BE2C (cell line): ENCODE results near the gene TAF1C.

ENCODE experiments used
- DNase-seq: peaks from one replicate; pipeline ENCODE4 v3.0.0-alpha.2; 2020
- H3K27me3 ChIP-seq: fragments of 250-450 bp; sonication (Bioruptor Pico); 2 replicates; pipeline ENCODE4 v1.5.1; 2020; ENCODE audit warnings: mild to moderate bottlenecking
- H3K36me3 ChIP-seq: fragments of 250-450 bp; sonication (Bioruptor Pico); 2 replicates; pipeline ENCODE4 v1.5.1; 2020; ENCODE audit warnings: mild to moderate bottlenecking
- H3K4me1 ChIP-seq: fragments of 250-450 bp; sonication (Bioruptor Pico); 2 replicates; pipeline ENCODE4 v1.5.1; 2020
- H3K4me3 ChIP-seq: 2 replicates; pipeline ENCODE4 v1.5.1; 2011; ENCODE audit warnings: low read depth, low read length
- H3K9me3 ChIP-seq: fragments of 250-450 bp; sonication (Bioruptor Pico); 2 replicates; pipeline ENCODE4 v1.5.1; 2020
- TF ChIP-seq, protein P1 (sequence below): IDR thresholded peaks from 2 replicates; pipeline ENCODE4 v1.5.1; 2012; ENCODE audit warnings: mild to moderate bottlenecking, low read depth, low read length

TAF1C gene

DNA sequence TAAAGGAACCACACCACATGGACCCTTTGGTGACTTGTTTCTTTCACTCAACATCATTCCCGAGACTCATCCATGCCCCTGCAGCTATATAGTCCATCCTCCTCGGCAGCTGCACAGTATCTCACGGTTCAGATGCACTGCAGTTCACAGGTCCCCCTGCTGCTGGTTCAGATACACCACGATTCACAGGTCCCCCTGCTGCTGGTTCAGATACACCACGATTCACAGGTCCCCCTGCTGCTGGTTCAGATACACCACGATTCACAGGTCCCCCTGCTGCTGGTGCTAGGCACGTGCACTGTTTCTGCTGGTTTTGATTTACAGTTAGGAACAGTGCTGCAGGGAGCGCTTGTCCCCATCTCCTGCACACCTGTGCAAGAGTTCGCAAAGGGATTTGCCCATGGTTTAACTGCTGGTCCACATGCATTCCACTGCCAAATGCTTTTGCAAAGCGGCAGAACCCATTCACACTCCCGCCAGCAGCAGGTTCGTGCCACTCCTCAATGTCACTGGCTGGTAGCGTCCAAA, 45.6 kb downstream of the TAF1C start:
- Histone ChIP-seq H3K36me3 (no peaks in the 10 kb centered on the region), H3K9me3 (no peaks in the 10 kb centered on the region), H3K4me3 (no peak overlapping the region), H3K27me3 (peaks cover 2% of the 10 kb centered on the region; the same call in 1 of the 2 replicates), H3K4me1 (no peaks in the 10 kb centered on the region)
- DNase-seq, result peak; percentile 37
- TF ChIP-seq, protein P1, sequence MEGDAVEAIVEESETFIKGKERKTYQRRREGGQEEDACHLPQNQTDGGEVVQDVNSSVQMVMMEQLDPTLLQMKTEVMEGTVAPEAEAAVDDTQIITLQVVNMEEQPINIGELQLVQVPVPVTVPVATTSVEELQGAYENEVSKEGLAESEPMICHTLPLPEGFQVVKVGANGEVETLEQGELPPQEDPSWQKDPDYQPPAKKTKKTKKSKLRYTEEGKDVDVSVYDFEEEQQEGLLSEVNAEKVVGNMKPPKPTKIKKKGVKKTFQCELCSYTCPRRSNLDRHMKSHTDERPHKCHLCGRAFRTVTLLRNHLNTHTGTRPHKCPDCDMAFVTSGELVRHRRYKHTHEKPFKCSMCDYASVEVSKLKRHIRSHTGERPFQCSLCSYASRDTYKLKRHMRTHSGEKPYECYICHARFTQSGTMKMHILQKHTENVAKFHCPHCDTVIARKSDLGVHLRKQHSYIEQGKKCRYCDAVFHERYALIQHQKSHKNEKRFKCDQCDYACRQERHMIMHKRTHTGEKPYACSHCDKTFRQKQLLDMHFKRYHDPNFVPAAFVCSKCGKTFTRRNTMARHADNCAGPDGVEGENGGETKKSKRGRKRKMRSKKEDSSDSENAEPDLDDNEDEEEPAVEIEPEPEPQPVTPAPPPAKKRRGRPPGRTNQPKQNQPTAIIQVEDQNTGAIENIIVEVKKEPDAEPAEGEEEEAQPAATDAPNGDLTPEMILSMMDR, result peak; percentile 49

DNA sequence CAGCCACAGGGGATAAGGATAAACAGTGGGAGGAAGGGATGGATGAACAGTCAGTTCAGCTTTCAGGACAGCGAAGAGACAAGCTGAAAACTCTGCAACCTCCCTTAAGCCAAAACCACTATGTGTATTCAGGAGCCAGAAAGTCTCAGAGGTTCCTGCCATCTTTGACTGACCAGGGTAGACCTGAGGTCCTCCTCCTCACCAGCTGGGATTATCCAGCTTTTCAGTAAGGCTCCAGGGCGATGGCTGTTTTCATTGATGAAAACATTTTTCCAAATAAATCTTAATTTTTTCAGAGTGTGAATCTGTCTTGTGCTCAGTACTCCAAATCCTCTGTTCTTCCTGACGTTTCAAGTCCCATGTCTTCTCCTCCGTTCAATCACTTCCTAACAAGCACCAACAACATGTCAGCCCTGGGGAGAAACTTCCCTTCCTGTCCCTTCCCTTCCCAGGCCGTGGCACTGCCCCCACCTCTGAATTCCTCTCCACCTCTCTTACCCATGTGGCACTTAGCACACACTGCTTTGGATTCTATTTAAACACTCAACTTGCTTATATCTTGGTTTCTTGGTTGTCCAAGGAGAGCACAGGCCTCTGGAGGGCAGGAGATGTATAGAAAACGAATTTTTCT, 47.1 kb downstream of the TAF1C start:
- H3K36me3 ChIP-seq, result no peaks in the 10 kb centered on the region
- no peaks in the 10 kb centered on the region for H3K9me3 ChIP-seq
- no peaks in the 10 kb centered on the region for H3K27me3 ChIP-seq
- no peak overlapping the region for H3K4me3 ChIP-seq
- H3K4me1 ChIP-seq, result no peaks in the 10 kb centered on the region
- TF ChIP-seq, protein P1, result no peak
- no peak for DNase-seq

DNA sequence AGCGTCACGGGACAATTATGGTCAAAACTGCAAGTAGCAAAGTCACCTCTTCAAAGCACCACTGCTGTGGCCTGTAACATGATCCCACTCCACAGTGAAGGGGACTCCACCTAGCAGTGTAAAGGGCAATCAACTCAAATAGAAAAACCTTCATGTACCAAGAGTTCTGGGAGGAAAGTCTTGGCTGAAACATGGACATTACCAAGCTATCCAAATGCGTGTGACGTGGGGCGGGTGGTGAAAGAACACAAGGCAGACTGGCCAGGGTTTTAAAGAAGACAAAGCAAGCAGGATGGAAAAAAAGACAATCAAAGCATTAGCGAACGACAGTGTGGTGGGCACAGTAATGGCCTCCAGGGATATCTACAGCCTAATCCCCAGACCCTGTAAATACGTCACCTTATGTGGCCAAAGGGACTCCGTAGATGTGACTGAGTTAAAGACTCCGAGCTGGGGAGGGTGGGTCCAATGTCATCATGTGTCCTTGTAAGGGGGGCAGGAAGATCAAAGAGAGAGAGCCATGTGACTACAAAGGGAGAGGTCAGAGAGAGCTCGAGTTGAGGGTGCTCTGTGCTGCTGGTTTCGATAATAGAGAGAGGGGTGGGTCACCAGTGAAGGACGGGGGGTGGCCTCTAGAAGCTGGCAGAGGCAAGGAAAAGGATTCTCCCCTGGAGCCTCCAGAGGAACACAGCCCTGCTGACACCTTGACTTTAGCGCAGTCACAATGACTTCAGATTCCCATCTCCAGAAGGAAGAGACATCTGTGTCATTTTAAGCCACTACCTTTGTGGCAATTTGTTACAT, 47.8 kb downstream of the TAF1C start:
- Histone ChIP-seq H3K9me3 (no peaks in the 10 kb centered on the region), H3K27me3 (no peaks in the 10 kb centered on the region), H3K4me3 (no peak overlapping the region), H3K4me1 (no peaks in the 10 kb centered on the region), H3K36me3 (no peaks in the 10 kb centered on the region)
- TF ChIP-seq, protein P1, result no peak
- no peak for DNase-seq

DNA sequence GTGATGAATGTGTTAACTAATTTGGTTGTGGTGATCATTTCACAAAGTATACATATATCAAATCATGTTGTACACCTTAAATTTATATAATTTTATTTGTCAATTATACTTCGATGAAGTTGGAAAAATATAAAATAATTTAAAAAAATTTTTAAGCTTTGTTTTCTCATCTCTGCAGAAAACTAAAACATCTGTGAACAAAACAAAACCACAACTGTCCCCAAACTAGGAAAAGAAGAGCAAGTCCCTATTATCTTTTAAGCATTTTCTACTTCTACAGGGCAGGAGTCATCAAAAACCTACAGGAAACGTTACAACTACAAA, 48.4 kb downstream of the TAF1C start:
- no peak overlapping the region for H3K4me3 ChIP-seq
- H3K4me1 ChIP-seq, result no peaks in the 10 kb centered on the region

DNA sequence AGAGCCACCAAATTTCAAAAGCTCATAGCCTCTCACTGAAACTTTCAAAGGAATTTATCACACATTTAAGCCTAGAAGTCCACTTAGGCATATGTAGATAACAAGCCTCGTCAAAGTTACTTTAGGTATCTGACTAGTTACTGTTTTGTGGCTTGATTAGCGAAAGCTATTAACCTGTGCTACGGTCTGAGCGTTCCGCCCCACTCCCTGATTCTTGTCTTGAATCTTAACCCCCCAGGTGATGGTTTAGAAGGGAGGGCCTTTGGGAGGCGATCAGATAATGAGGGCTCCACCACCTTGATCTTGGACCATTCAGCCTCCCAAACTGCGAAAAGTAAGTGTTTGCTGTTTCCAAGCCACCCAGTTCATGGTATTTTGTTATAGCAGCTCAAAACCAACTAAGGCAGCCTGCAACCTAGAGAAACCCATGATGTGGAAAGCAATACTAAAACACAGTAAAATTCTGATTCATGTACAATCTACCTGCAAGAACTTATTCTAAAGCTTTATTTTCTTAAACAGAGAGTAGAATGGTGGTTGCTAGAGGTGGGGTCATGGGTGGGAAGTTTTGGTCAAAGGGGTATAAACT, 49.0 kb downstream of the TAF1C start:
- Histone ChIP-seq H3K36me3 (no peaks in the 10 kb centered on the region), H3K4me3 (no peak overlapping the region), H3K4me1 (no peaks in the 10 kb centered on the region), H3K27me3 (no peaks in the 10 kb centered on the region), H3K9me3 (no peaks in the 10 kb centered on the region)
- no peak for DNase-seq
- TF ChIP-seq, protein P1, result no peak

More for the DNA sequence above, 48.4 kb downstream of the TAF1C start:
- Histone ChIP-seq H3K9me3 (no peaks in the 10 kb centered on the region), H3K27me3 (no peaks in the 10 kb centered on the region), H3K36me3 (no peaks in the 10 kb centered on the region)
- TF ChIP-seq, protein P1, result no peak
- no peak for DNase-seq
